NAMALWA (cell line): ENCODE results near the gene ACAD10.

ENCODE experiments used
- DNase-seq: peaks from one replicate; pipeline ENCODE4 v3.0.0-alpha.2; 2015; ENCODE audit warnings: low spot score

Gene ACAD10

GRCh38 chr12:111776836-111777344 lies 91.0 kb downstream of the ACAD10 start:
- DNase-seq: no peak

- DNase-seq: no peak
Observed at GRCh38 chr12:111777345-111778045, 91.6 kb downstream of the ACAD10 start.

- no peak for DNase-seq
Observed at GRCh38 chr12:111780166-111780565, 94.3 kb downstream of the ACAD10 start.

GRCh38 chr12:111780615-111781014 lies 94.8 kb downstream of the ACAD10 start:
- no peak for DNase-seq

- no peak for DNase-seq
Observed at GRCh38 chr12:111781085-111781658, 95.3 kb downstream of the ACAD10 start.

GRCh38 chr12:111783046-111783445 lies 97.2 kb downstream of the ACAD10 start:
- no peak for DNase-seq

- DNase-seq: no peak
Observed at GRCh38 chr12:111784953-111785352, 99.1 kb downstream of the ACAD10 start.

GRCh38 chr12:111785651-111786050 lies 99.8 kb downstream of the ACAD10 start:
- no peak for DNase-seq

- DNase-seq: peak; percentile 58
Observed at GRCh38 chr12:111788178-111788654, 102.4 kb downstream of the ACAD10 start.

GRCh38 chr12:111789779-111790178 lies 103.9 kb downstream of the ACAD10 start:
- DNase-seq: no peak

- DNase-seq: no peak
Observed at GRCh38 chr12:111791507-111791906, 105.7 kb downstream of the ACAD10 start.

- no peak for DNase-seq
Observed at GRCh38 chr12:111792155-111792855, 106.5 kb downstream of the ACAD10 start.

GRCh38 chr12:111792856-111793235 lies 107.0 kb downstream of the ACAD10 start:
- DNase-seq: no peak

- no peak for DNase-seq
Observed at GRCh38 chr12:111798182-111798581, 112.3 kb downstream of the ACAD10 start.

- no peak for DNase-seq
Observed at GRCh38 chr12:111799758-111800157, 113.9 kb downstream of the ACAD10 start.

GRCh38 chr12:111803038-111803626 lies 117.3 kb downstream of the ACAD10 start:
- DNase-seq: no peak

GRCh38 chr12:111803851-111804250 lies 118.0 kb downstream of the ACAD10 start:
- no peak for DNase-seq

GRCh38 chr12:111806304-111806703 lies 120.5 kb downstream of the ACAD10 start:
- no peak for DNase-seq
